Motor neuron (in vitro differentiated cells): ENCODE measurements around the gene MIXL1. TPM values are rescaled to one million over a fixed set of nuclear protein-coding genes. Genes with fewer than 3 reads are reported as not detected.
"Not testable (repeated sequence)": the region's sequence is repeated elsewhere in the genome, so short reads cannot be mapped to it uniquely, and the experiment has no call there.

Source experiments
- ATAC-seq, 8 experiments: fragments of 200-7000 bp; cut with Tn5 transposase; replicated peaks in 6 of 8; 2 replicates each; pipeline ENCODE4 v1.8.0; 2021; ENCODE audit warnings: mild to moderate bottlenecking in 8 of 8, moderate library complexity in 8 of 8
- H3K27ac ChIP-seq, 2 donors: fragments of 250-450 bp; sonication (Bioruptor Pico); 2 replicates each; pipeline ENCODE4 v1.9.0; 2021; ENCODE audit warnings: antibody characterized with exemption in 2 of 2, mild to moderate bottlenecking in 2 of 2, moderate library complexity in 1 of 2
- H3K4me1 ChIP-seq, 2 donors: fragments of 250-450 bp; sonication (Bioruptor Pico); replicated peaks in 1 of 2; 2 replicates each; pipeline ENCODE4 v1.6.1; 2021; ENCODE audit warnings: antibody characterized with exemption in 2 of 2, mild to moderate bottlenecking in 2 of 2, moderate library complexity in 1 of 2
- H3K4me3 ChIP-seq, 5 donors: fragments of 250-450 bp; sonication (Bioruptor Pico); 2 replicates each; pipeline ENCODE4 v1.9.0; 2021; ENCODE audit warnings: antibody characterized with exemption in 5 of 5, mild to moderate bottlenecking in 5 of 5, moderate library complexity in 4 of 5
- WGBS, 10 experiments: fragments of 450-650 bp; shearing (Covaris generic); methylation state at CpG; one replicate each; pipeline ENCODE4 v1.0.0; 2022; 5-methylcytosine and 5-hydroxymethylcytosine counted together
- in situ Hi-C, 9 experiments: fragments of 400-800 bp; cut with MboI; loops; one replicate each; pipeline ENCODE4 v1.15.0; 2021; ENCODE audit warnings: low sequenced_read_pairs in 9 of 9, low pct_unique_long_range_greater_than_20kb in 2 of 9; ENCODE audit not compliant: unreplicated experiment in 9 of 9
- total RNA-seq, 8 experiments: library from RNA; unstranded; fragments of 300-600 nt; gene quantifications; 2 replicates each; pipeline versions ENCODE4 v1.2.3 to v1.2.4, GENCODE V29; 2022

Gene MIXL1
- total RNA-seq, 8 experiments from 2014 or later: 0.11 to 0.81 (median 0.31) TPM; not detected in 1

- no peak for ATAC-seq
- Histone ChIP-seq H3K4me1 (no peaks in the 10 kb centered on the region), H3K4me3 (no peak overlapping the region), H3K27ac (no peak overlapping the region)
- in situ Hi-C loops: no loop called here
- WGBS, 10 experiments: 83 to 100% (median 97%) methylated on average over 2 to 10 of the region's 10 CpGs; no CpG with 5 or more reads in 4 of the 10 experiments
These were observed 778 bp upstream of the MIXL1 start for GRCh38 chr1:226222686-226223085.

GRCh38 chr1:226223786-226224244 is 351 bp downstream of the MIXL1 start:
- Histone ChIP-seq H3K4me1 (no peaks in the 10 kb centered on the region), H3K4me3 (peak overlapping the region; percentile 33 to 43 (median 37)), H3K27ac (no peak overlapping the region)
- ATAC-seq: peak; percentile 21 to 87 (median 75)
- in situ Hi-C loops: no loop called here
- 0 to 20% (median 4%) methylated on average over 1 to 6 of the region's 55 CpGs; no CpG with 5 or more reads in 4 of the 10 experiments for WGBS, 10 experiments

DNA sequence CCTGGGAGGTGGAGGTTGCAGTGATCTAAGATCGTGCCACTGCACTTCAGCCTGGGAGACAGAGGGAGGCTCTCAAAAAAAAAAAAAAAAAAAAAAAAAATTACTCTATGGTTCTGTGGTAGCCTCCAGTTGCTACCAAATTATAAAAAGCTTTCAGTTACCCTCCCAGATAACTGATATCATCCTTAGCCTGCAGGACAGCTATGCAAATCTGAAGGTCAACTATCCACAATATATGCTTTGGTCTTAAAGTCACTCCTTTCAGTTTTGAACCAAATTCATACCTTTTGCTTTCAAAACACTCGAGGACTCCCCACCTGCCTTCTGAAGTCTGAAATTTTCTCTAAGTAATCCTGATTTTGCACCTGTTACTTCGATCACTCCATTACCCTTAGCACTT is 3.1 kb downstream of the MIXL1 start:
- H3K4me1 ChIP-seq: no peaks in the 10 kb centered on the region
- no peak overlapping the region for H3K4me3 ChIP-seq
- 83 to 100% (median 92%) methylated on average over 1 to 3 of the region's 3 CpGs; no CpG with 5 or more reads in 1 of the 10 experiments for WGBS, 10 experiments
- H3K27ac ChIP-seq: no peak overlapping the region
- in situ Hi-C loops: no loop called here
- ATAC-seq: no peak

- ATAC-seq: no peak
- 70 to 100% (median 90%) methylated on average over 2 to 6 of the region's 6 CpGs for WGBS, 10 experiments
- in situ Hi-C loops: no loop called here
- Histone ChIP-seq H3K4me1 (no peaks in the 10 kb centered on the region), H3K4me3 (no peak overlapping the region), H3K27ac (no peak overlapping the region)
These were observed 9.8 kb downstream of the MIXL1 start for GRCh38 chr1:226233293-226233692.

GRCh38 chr1:226233806-226234205 is 10.3 kb downstream of the MIXL1 start:
- in situ Hi-C loops: no loop called here
- no peak overlapping the region for H3K4me3 ChIP-seq
- no peaks in the 10 kb centered on the region for H3K4me1 ChIP-seq
- ATAC-seq: no peak
- WGBS, 10 experiments: 87 to 97% (median 92%) methylated on average over 2 to 3 of the region's 3 CpGs
- H3K27ac ChIP-seq: no peak overlapping the region

DNA sequence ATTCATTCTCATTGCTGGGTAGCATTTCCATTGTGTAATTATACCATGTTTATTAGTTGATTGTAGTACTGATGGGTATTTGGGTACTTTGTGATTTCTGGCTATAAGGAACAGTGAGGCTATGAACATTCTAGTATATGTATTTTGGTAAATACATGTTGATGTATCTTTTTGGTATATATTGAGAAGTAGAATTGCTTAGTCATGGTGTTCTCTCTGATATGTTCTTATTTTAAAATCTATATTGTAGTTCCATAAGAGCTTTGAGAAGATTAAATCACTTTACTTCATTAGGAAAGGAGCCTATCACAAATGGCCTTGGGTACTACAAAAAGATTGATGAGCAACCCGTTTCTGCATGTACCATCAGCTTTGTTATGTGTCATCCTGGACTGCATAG is 13.4 kb downstream of the MIXL1 start:
- in situ Hi-C loops: no loop called here
- H3K4me1 ChIP-seq: no peaks in the 10 kb centered on the region
- no peak overlapping the region for H3K27ac ChIP-seq
- 60 to 100% (median 86%) methylated on average over 1 of the region's 1 CpG; no CpG with 5 or more reads in 2 of the 10 experiments for WGBS, 10 experiments
- no peak for ATAC-seq
- H3K4me3 ChIP-seq: no peak overlapping the region

GRCh38 chr1:226239421-226239820 is 16.0 kb downstream of the MIXL1 start:
- ATAC-seq: no peak
- H3K27ac ChIP-seq: no peak overlapping the region
- in situ Hi-C loops: no loop called here
- 90 to 100% (median 99%) methylated on average over 2 to 3 of the region's 3 CpGs; no CpG with 5 or more reads in 2 of the 10 experiments for WGBS, 10 experiments
- H3K4me3 ChIP-seq: no peak overlapping the region
- H3K4me1 ChIP-seq: no peaks in the 10 kb centered on the region

- Histone ChIP-seq H3K4me3 (no peak overlapping the region), H3K4me1 (no peaks in the 10 kb centered on the region), H3K27ac (no peak overlapping the region)
- 6 to 100% (median 86%) methylated on average over 1 to 2 of the region's 2 CpGs; no CpG with 5 or more reads in 1 of the 10 experiments for WGBS, 10 experiments
- in situ Hi-C loops: no loop called here
- peak in 1 of 8 experiments; percentile 17 for ATAC-seq
These were observed 24.6 kb downstream of the MIXL1 start for GRCh38 chr1:226248091-226248490.

DNA sequence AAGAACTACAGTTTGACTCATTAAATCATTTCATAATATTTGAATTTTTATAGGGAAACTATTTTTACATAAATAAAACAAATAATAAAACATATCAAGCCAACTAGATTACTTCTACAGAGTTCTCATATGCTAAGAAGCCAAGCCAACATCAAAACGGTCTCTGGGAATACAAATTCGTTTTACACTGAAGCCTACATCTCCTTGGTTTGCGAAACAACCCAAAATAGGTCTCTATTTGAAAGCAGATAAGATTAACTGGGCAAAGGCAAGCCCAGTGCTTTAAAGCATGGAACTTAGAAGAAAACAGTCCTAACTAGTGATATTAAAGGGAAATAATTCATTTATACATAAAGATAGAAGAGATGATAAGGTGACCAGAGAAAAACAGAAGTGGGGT is 25.3 kb downstream of the MIXL1 start:
- 33 to 100% (median 86%) methylated on average over 1 to 3 of the region's 3 CpGs; no CpG with 5 or more reads in 1 of the 10 experiments for WGBS, 10 experiments
- Histone ChIP-seq H3K4me1 (no peaks in the 10 kb centered on the region), H3K27ac (no peak overlapping the region), H3K4me3 (no peak overlapping the region)
- no peak for ATAC-seq
- in situ Hi-C loops: no loop called here

GRCh38 chr1:226250511-226250910 is 27.0 kb downstream of the MIXL1 start:
- H3K4me3 ChIP-seq: no peak overlapping the region
- H3K4me1 ChIP-seq: no peaks in the 10 kb centered on the region
- peak in 1 of 8 experiments; percentile 86 for ATAC-seq
- H3K27ac ChIP-seq: no peak overlapping the region
- 82 to 100% (median 100%) methylated on average over 1 of the region's 1 CpG; no CpG with 5 or more reads in 5 of the 10 experiments for WGBS, 10 experiments
- in situ Hi-C loops: no loop called here

DNA sequence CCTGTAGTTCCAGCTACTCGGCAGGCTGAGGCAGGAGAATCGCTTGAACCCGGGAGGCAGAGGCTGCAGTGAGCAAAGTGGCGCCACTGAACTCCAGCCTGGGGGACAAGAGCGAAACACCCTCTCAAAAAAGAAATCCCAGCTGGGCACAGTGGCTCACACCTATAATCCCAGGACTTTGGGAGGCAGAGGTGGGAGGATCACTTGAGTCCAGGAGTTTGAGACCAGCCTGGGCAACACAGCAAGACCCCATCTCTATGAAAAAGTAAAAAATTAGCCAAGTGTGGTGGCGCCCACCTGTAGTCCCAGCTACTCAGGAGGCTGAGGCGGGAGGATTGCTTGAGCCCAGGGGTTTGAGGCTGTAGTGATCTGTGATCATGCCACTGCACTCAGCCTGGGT is 29.4 kb downstream of the MIXL1 start:
- in situ Hi-C loops, H3K27ac ChIP-seq, H3K4me1 ChIP-seq, H3K4me3 ChIP-seq, ATAC-seq: not testable (repeated sequence)
- 83 to 100% (median 95%) methylated on average over 1 to 7 of the region's 7 CpGs; no CpG with 5 or more reads in 3 of the 10 experiments for whole genome bisulfite sequencing, 10 experiments

DNA sequence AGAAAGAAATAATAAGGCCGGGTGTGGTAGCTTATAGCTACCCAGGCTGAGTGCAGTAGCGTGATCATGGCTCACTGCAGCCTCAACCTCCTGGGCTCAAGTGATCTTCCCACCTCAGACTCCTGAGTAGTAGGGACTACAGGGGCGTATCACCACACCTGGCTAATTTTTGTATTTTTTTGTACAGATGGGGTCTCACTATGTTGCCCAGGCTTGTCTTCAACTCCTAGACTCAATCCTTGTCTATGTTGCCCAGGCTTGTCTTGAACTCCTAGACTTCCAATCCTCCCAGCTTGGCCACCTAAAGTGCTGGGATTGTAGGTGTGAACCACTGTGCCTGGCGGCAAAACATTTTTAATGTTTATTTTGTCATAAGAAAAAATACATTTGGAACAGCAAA is 30.5 kb downstream of the MIXL1 start:
- H3K4me1 ChIP-seq: no peaks in the 10 kb centered on the region
- ATAC-seq: no peak
- H3K27ac ChIP-seq: no peak overlapping the region
- in situ Hi-C loops: no loop called here
- H3K4me3 ChIP-seq: no peak overlapping the region
- WGBS, 10 experiments: 93 to 100% (median 100%) methylated on average over 1 to 4 of the region's 4 CpGs; no CpG with 5 or more reads in 1 of the 10 experiments

DNA sequence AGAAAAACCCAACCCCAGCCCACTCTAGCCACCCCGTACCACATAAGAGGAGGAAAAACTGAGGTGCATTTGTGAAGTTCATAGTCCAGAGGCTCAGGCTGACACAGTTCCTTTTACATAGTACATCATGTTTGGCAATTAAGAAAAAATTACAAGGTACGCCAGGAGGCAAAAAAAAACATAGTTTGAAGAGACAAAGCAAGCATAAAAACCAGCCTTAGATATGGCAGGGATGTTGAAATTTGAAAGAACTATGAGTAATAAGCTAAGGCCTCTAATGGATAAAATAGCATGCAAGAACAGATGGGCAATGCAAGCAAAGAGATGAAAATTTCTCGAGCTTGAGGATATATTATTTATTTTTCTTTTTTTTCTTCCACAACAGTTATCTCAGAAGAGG is 31.9 kb downstream of the MIXL1 start:
- no peak overlapping the region for H3K4me3 ChIP-seq
- in situ Hi-C loops: no loop called here
- no peaks in the 10 kb centered on the region for H3K4me1 ChIP-seq
- no peak overlapping the region for H3K27ac ChIP-seq
- no peak for ATAC-seq
- WGBS, 10 experiments: 75 to 96% (median 92%) methylated on average over 1 to 3 of the region's 3 CpGs; no CpG with 5 or more reads in 1 of the 10 experiments

GRCh38 chr1:226261818-226262217 is 38.4 kb downstream of the MIXL1 start:
- H3K4me1 ChIP-seq: no peaks in the 10 kb centered on the region
- H3K4me3 ChIP-seq: no peak overlapping the region
- in situ Hi-C loops: no loop called here
- no peak overlapping the region for H3K27ac ChIP-seq
- 88 to 100% (median 100%) methylated on average over 1 of the region's 1 CpG; no CpG with 5 or more reads in 2 of the 10 experiments for WGBS, 10 experiments
- ATAC-seq: no peak
